DMS79 (cell line): ENCODE results near the gene UNK.

Experiments used
- DNase-seq: peaks from one replicate; lab custom pipeline; 2025; lab: John Stamatoyannopoulos, UW

Gene UNK

GRCh38 chr17:75821552-75821951, 36.9 kb downstream of the UNK start:
- no peak for DNase-seq

- DNase-seq: peak; percentile 32
Observed at GRCh38 chr17:75822119-75822799, 37.7 kb downstream of the UNK start.

GRCh38 chr17:75822800-75823166, 38.2 kb downstream of the UNK start:
- no peak for DNase-seq

- DNase-seq: no peak
Observed at GRCh38 chr17:75823257-75824041, 38.8 kb downstream of the UNK start.

GRCh38 chr17:75824050-75824552, 39.5 kb downstream of the UNK start:
- DNase-seq: no peak

- DNase-seq: no peak
Observed at GRCh38 chr17:75824666-75825065, 40.1 kb downstream of the UNK start.

GRCh38 chr17:75825149-75825552, 40.5 kb downstream of the UNK start:
- DNase-seq: no peak

GRCh38 chr17:75825748-75826370, 41.3 kb downstream of the UNK start:
- DNase-seq: no peak

- DNase-seq: no peak
Observed at GRCh38 chr17:75826561-75827307, 42.1 kb downstream of the UNK start.

- DNase-seq: no peak
Observed at GRCh38 chr17:75827308-75828075, 42.9 kb downstream of the UNK start.

- no peak for DNase-seq
Observed at GRCh38 chr17:75828076-75828400, 43.4 kb downstream of the UNK start.

GRCh38 chr17:75828741-75829140, 44.1 kb downstream of the UNK start:
- DNase-seq: no peak

GRCh38 chr17:75829747-75830146, 45.1 kb downstream of the UNK start:
- DNase-seq: no peak

GRCh38 chr17:75830164-75831031, 45.8 kb downstream of the UNK start:
- DNase-seq: no peak

GRCh38 chr17:75831032-75831571, 46.5 kb downstream of the UNK start:
- no peak for DNase-seq

- DNase-seq: no peak
Observed at GRCh38 chr17:75832164-75832651, 47.6 kb downstream of the UNK start.

GRCh38 chr17:75832652-75833400, 48.2 kb downstream of the UNK start:
- no peak for DNase-seq

- no peak for DNase-seq
Observed at GRCh38 chr17:75834279-75834920, 49.8 kb downstream of the UNK start.
